Measurements from ENCODE around the gene IGIP. TPM values are rescaled to one million over a fixed set of nuclear protein-coding genes. Genes with fewer than 3 reads are reported as not detected.

Gene IGIP
- total and polyA plus RNA-seq, 10 donors: 4.7 to 20.4 (median 11.2) TPM

DNA sequence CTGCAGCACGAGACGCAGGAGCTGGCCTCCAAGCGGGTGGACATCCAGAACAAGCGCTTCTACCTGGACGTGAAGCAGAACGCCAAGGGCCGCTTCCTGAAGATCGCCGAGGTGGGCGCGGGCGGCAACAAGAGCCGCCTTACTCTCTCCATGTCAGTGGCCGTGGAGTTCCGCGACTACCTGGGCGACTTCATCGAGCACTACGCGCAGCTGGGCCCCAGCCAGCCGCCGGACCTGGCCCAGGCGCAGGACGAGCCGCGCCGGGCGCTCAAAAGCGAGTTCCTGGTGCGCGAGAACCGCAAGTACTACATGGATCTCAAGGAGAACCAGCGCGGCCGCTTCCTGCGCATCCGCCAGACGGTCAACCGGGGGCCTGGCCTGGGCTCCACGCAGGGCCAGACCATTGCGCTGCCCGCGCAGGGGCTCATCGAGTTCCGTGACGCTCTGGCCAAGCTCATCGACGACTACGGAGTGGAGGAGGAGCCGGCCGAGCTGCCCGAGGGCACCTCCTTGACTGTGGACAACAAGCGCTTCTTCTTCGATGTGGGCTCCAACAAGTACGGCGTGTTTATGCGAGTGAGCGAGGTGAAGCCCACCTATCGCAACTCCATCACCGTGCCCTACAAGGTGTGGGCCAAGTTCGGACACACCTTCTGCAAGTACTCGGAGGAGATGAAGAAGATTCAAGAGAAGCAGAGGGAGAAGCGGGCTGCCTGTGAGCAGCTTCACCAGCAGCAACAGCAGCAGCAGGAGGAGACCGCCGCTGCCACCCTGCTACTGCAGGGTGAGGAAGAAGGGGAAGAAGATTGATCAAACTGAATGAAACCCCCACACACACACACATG lies 11.2 kb upstream of the IGIP start:
- peak; percentile 95 for DNase-seq
- peaks cover 44 to 92% (median 73%) of the 10 kb centered on the region in 6 donors for H3K4me1 ChIP-seq
- no peaks in the 10 kb centered on the region for H3K36me3 ChIP-seq
- peaks cover 0 to 38% (median 0%) of the 10 kb centered on the region in 7 donors for H3K27me3 ChIP-seq (replicated peaks in 1 of 7)
- peak overlapping the region; percentile 34 to 88 (median 72) for H3K4me3 ChIP-seq
- peak overlapping the region; percentile 91 to 97 (median 94) for H3K27ac ChIP-seq
- 1 to 5% (median 1%) methylated on average over 10 to 65 of the region's 65 CpGs for WGBS, 5 donors
- intact Hi-C loops (cut with DNase I; ENCODE audit: low total_unique reads): no loop called here
- TF ChIP-seq POLR2A (IDR thresholded peaks at IDR 0.05) (no peak), POLR2AphosphoS5 (IDR thresholded peaks at IDR 0.05) (peak; percentile 70 to 86 (median 79))
- no peaks in the 10 kb centered on the region for H3K9me3 ChIP-seq

DNA sequence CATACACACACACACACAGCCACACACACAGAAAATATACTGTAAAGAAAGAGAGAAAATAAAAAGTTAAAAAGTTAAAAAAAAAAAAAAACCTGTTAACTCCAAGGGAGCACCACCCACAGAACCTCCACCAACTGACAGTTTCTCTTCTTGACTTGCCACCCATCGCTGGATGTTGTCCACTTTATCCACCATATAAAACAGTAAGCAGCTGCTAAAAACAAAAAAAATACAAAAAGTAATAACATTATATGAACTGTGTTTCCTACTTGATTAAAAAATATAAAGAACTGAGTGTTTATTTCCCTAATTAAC lies 10.6 kb upstream of the IGIP start:
- peak overlapping the region in 6 of 8 donors; percentile 92 to 97 (median 94) for H3K27ac ChIP-seq
- no peaks in the 10 kb centered on the region for H3K9me3 ChIP-seq
- H3K4me1 ChIP-seq: peaks cover 43 to 90% (median 71%) of the 10 kb centered on the region in 6 donors
- intact Hi-C loops (cut with DNase I; ENCODE audit: low total_unique reads): no loop called here
- TF ChIP-seq, protein P1, sequence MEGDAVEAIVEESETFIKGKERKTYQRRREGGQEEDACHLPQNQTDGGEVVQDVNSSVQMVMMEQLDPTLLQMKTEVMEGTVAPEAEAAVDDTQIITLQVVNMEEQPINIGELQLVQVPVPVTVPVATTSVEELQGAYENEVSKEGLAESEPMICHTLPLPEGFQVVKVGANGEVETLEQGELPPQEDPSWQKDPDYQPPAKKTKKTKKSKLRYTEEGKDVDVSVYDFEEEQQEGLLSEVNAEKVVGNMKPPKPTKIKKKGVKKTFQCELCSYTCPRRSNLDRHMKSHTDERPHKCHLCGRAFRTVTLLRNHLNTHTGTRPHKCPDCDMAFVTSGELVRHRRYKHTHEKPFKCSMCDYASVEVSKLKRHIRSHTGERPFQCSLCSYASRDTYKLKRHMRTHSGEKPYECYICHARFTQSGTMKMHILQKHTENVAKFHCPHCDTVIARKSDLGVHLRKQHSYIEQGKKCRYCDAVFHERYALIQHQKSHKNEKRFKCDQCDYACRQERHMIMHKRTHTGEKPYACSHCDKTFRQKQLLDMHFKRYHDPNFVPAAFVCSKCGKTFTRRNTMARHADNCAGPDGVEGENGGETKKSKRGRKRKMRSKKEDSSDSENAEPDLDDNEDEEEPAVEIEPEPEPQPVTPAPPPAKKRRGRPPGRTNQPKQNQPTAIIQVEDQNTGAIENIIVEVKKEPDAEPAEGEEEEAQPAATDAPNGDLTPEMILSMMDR (IDR thresholded peaks at IDR 0.05 in 8 of 11, conservative IDR thresholded peaks at IDR 0.05 in 3 of 11): no peak
- no peak for TF ChIP-seq POLR2AphosphoS5 (IDR thresholded peaks at IDR 0.05)
- TF ChIP-seq POLR2A (IDR thresholded peaks at IDR 0.05): no peak
- no peaks in the 10 kb centered on the region for H3K36me3 ChIP-seq
- peak overlapping the region in 7 of 8 donors; percentile 58 to 88 (median 73) for H3K4me3 ChIP-seq
- DNase-seq: no peak
- WGBS, 5 donors: 37 to 61% (median 49%) methylated on average over 1 of the region's 1 CpG
- peaks cover 0 to 32% (median 0%) of the 10 kb centered on the region in 7 donors for H3K27me3 ChIP-seq (replicated peaks in 1 of 7)

DNA sequence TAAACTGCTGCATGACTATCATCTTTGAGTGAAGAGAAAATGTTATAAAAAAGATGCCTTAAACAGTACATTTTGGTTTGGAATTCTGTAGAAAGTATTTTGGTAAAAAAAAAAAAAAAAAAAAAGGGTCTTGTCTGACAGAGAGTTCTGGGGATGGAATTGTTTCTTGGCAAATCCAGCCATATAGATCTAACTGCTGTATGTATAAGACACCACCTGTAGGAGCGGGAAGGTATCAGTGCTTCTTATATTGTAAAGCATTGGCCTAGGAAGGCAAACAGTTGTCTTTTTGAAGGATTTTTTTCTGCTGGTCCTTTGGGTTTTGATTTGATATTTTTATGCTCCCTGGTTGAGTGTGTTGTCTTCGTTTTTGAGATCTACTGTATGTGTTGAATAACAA lies 9.0 kb upstream of the IGIP start:
- 74 to 87% (median 82%) methylated on average over 2 of the region's 2 CpGs for WGBS, 5 donors
- Histone ChIP-seq H3K4me3 (no peak overlapping the region), H3K27me3 (replicated peaks in 1 of 7) (peaks cover 0 to 17% (median 0%) of the 10 kb centered on the region in 7 donors), H3K4me1 (peaks cover 39 to 74% (median 62%) of the 10 kb centered on the region in 6 donors), H3K27ac (peak overlapping the region in 1 of 8 donors; percentile 6), H3K9me3 (no peaks in the 10 kb centered on the region), H3K36me3 (no peaks in the 10 kb centered on the region)
- TF ChIP-seq, protein P1 (IDR thresholded peaks at IDR 0.05 in 8 of 11, conservative IDR thresholded peaks at IDR 0.05 in 3 of 11): no peak
- intact Hi-C loops (cut with DNase I; ENCODE audit: low total_unique reads): no loop called here
- DNase-seq: no peak

DNA sequence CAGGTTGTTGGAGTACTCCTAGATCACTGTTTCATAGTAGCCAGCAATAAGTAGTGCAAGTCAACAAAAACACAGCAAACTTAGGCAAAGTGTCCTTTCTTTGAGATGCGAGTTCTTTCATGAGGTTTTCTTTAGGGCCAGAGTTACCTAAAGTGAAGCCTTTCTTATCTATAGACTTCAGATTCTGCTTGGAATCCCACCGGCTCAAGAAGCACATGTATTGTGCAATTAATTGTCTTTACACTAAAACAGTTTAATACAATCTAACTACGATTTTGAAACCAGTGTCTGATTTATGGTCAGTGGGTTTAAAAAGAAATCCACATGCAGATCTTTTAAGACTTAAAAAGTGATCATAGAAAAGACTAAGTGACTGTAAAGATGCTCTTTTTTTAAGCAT lies 8.2 kb upstream of the IGIP start:
- H3K4me3 ChIP-seq: no peak overlapping the region
- WGBS, 5 donors: 67 to 87% (median 77%) methylated on average over 3 of the region's 3 CpGs
- H3K9me3 ChIP-seq: no peaks in the 10 kb centered on the region
- H3K27me3 ChIP-seq (replicated peaks in 1 of 7): peaks cover 0 to 9% (median 0%) of the 10 kb centered on the region in 7 donors
- intact Hi-C loops (cut with DNase I; ENCODE audit: low total_unique reads): no loop called here
- H3K4me1 ChIP-seq: peaks cover 34 to 68% (median 55%) of the 10 kb centered on the region in 6 donors
- H3K27ac ChIP-seq: no peak overlapping the region
- no peaks in the 10 kb centered on the region for H3K36me3 ChIP-seq
- DNase-seq: no peak
- TF ChIP-seq POLR2A (IDR thresholded peaks at IDR 0.05) (no peak), POLR2AphosphoS5 (IDR thresholded peaks at IDR 0.05) (no peak)
- TF ChIP-seq, protein P1 (IDR thresholded peaks at IDR 0.05 in 8 of 11, conservative IDR thresholded peaks at IDR 0.05 in 3 of 11): no peak

Measured in spleen (tissue), 11 donors.